ENCODE results near the gene C19orf38. TPM values are rescaled to one million over a fixed set of nuclear protein-coding genes. Genes with fewer than 3 reads are reported as not detected.

C19orf38 gene
- total RNA-seq, 1 experiment from 2014 or later = not detected

- peak within 1 kb of the TSS; percentile 87 to 90 for H3K4me3 Mint-ChIP-seq
- peak within 1 kb of the TSS; percentile 85 for H2BK12ac ChIP-seq (ENCODE audit: insufficient read length, low read depth, low read length)
- H3K23ac ChIP-seq (ENCODE audit: insufficient read length, low read depth, low read length) = no peak within 1 kb of the TSS
- no peaks in the 10 kb centered on the region for H3K79me1 ChIP-seq (ENCODE audit: insufficient read depth, low read depth, low read length, poor library complexity, severe bottlenecking)
- peak within 1 kb of the TSS; percentile 57 for H3K4me2 ChIP-seq (ENCODE audit: insufficient read depth, insufficient read length, low read length)
- H3K4me1 ChIP-seq (ENCODE audit: insufficient read depth, low read length) = no peaks in the 10 kb centered on the region; the same call in 1 of the 2 replicates
- peak within 1 kb of the TSS; percentile 89 for H3K27ac ChIP-seq (ENCODE audit: insufficient read length, low read depth, low read length)
- no peak within 1 kb of the TSS for H4K91ac ChIP-seq (ENCODE audit: insufficient read length, low read depth, low read length)
- H3K14ac ChIP-seq (ENCODE audit: insufficient read depth, low read length) = peak within 1 kb of the TSS; percentile 99
- H3T11ph ChIP-seq (ENCODE audit: low read length) = peak within 1 kb of the TSS; percentile 69
- peaks cover 3 to 27% (median 16%) of the 10 kb centered on the region in 3 experiments; a peak in 6 of 7 replicates for H3K36me3 Mint-ChIP-seq (ENCODE audit: insufficient read depth in 1 of 3, low read depth in 3 of 3)
- no peak within 1 kb of the TSS for H3K56ac ChIP-seq (ENCODE audit: insufficient read length, low read depth, low read length)
- H3K4ac ChIP-seq (ENCODE audit: low read depth, low read length) = no peak within 1 kb of the TSS; the same call in 1 of the 2 replicates
- peak within 1 kb of the TSS; percentile 100 for H3K27ac Mint-ChIP-seq
- H2AK5ac ChIP-seq (ENCODE audit: insufficient read length, low read length) = no peak within 1 kb of the TSS
- peak within 1 kb of the TSS; percentile 93 for H3K9ac ChIP-seq (ENCODE audit: extremely low read depth, insufficient read length, low read length)
- H2AFZ ChIP-seq (ENCODE audit: low read length) = no peak within 1 kb of the TSS
- peak within 1 kb of the TSS; percentile 99 for H3K18ac ChIP-seq (ENCODE audit: insufficient read length, low read depth, low read length)
- H2BK15ac ChIP-seq (ENCODE audit: low read depth, low read length) = no peak within 1 kb of the TSS
- no peak within 1 kb of the TSS for H2BK20ac ChIP-seq (ENCODE audit: low read depth, low read length, poor library complexity, severe bottlenecking)
- H3K9me3 Mint-ChIP-seq = peaks cover 20 to 25% of the 10 kb centered on the region in 2 experiments; a peak in 4 of 5 replicates
- peak within 1 kb of the TSS; percentile 44 for H4K5ac ChIP-seq (ENCODE audit: insufficient read length, low read depth, low read length)
- no peaks in the 10 kb centered on the region for H3K23me2 ChIP-seq (ENCODE audit: insufficient read length, low read depth, low read length, poor library complexity, severe bottlenecking)
- H3K27me3 Mint-ChIP-seq (ENCODE audit: low read depth) = peaks cover 31% of the 10 kb centered on the region
- WGBS (ENCODE audit: extremely low coverage, insufficient read length, low lambda C conversion rate) = no CpG with 5 or more reads among the region's 50 CpGs
- H3K9me3 ChIP-seq (ENCODE audit: control insufficient read depth, low read depth, low read length) = no peaks in the 10 kb centered on the region
- no peak within 1 kb of the TSS for H2BK120ac ChIP-seq (ENCODE audit: low read depth, low read length, poor library complexity, severe bottlenecking)
- peak; percentile 40; the same call in 2 of the 3 replicates for TF ChIP-seq CTCF (conservative IDR thresholded peaks at IDR 0.05)
- H3K27me3 ChIP-seq (ENCODE audit: insufficient read depth, low read length) = no peaks in the 10 kb centered on the region
- H4K20me1 ChIP-seq (ENCODE audit: control insufficient read depth, insufficient read depth, insufficient read length) = no peaks in the 10 kb centered on the region
- H3K79me2 ChIP-seq (ENCODE audit: insufficient read depth, low read length) = no peaks in the 10 kb centered on the region
- peak within 1 kb of the TSS; percentile 77 for H2BK5ac ChIP-seq (ENCODE audit: insufficient read length, low read length)
- DNase-seq = peak; percentile 97
- no peak within 1 kb of the TSS for H4K8ac ChIP-seq (replicated peaks; ENCODE audit: insufficient read length, low read depth, low read length)
- H3K4me1 Mint-ChIP-seq = peaks cover 4 to 13% of the 10 kb centered on the region in 2 experiments
Measured at GRCh38 chr19:10835754-10836478, 12.3 kb upstream of the C19orf38 start, which contains the start of gene TMED1. Gene TMED1, minus strand, starts transcription at chr19:10836212. Its CDS starts 21 bp downstream, at chr19:10836191.
